HUES6 (cell line): ENCODE results near the gene MRTFA.
"Not testable (repeated sequence)": the region's sequence is repeated elsewhere in the genome, so short reads cannot be mapped to it uniquely, and the experiment has no call there.

ENCODE experiments used
- H3K27ac ChIP-seq: 2 replicates; pipeline ENCODE4 v1.7.0; 2013; ENCODE audit warnings: low read depth, mild to moderate bottlenecking, low read length, inconsistent platforms
- H3K27me3 ChIP-seq: 2 replicates; pipeline ENCODE4 v1.6.1; 2013; ENCODE audit warnings: low read length; ENCODE audit not compliant: control insufficient read depth, insufficient read depth
- H3K36me3 ChIP-seq: 2 replicates; pipeline ENCODE4 v1.6.1; 2013; ENCODE audit warnings: low read length; ENCODE audit not compliant: control insufficient read depth, insufficient read depth
- H3K4me1 ChIP-seq: 2 replicates; pipeline ENCODE4 v1.6.1; 2013; ENCODE audit warnings: low read length; ENCODE audit not compliant: control insufficient read depth, insufficient read depth
- H3K4me3 ChIP-seq: 2 replicates; pipeline ENCODE4 v1.5.1; 2013; ENCODE audit warnings: low read depth, low read length
- H3K9ac ChIP-seq: one replicate; pipeline ENCODE4 v1.6.1; 2013; ENCODE audit warnings: mild to moderate bottlenecking, low read length
- H3K9me3 ChIP-seq: 2 replicates; pipeline ENCODE4 v1.6.1; 2013; ENCODE audit warnings: low read depth, low read length; ENCODE audit not compliant: control insufficient read depth, insufficient read depth

Gene MRTFA

DNA sequence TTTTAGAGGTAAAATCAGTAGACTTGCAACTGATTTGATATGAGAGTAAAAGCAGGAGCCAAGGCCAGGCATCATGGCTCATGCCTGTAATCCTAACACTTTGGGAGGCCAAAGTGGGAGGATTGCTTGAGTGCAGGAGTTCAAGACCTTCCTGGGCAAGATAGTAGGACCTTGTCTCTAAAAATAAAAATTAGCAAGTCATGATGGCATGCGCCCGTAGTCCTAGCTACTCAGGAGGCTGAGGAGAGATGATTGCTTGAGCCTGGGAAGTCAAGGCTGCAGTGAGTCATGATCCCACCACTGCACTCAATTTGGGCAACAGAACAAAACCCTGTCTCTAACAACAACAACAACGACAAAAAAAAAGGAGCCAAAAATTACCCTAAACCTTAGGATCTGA, 252.6 kb downstream of the MRTFA start:
- Histone ChIP-seq H3K36me3 (no peaks in the 10 kb centered on the region), H3K4me3 (no peak overlapping the region), H3K9ac (no peak overlapping the region), H3K27me3 (no peaks in the 10 kb centered on the region), H3K27ac (no peak overlapping the region), H3K9me3 (no peaks in the 10 kb centered on the region), H3K4me1 (no peaks in the 10 kb centered on the region)

DNA sequence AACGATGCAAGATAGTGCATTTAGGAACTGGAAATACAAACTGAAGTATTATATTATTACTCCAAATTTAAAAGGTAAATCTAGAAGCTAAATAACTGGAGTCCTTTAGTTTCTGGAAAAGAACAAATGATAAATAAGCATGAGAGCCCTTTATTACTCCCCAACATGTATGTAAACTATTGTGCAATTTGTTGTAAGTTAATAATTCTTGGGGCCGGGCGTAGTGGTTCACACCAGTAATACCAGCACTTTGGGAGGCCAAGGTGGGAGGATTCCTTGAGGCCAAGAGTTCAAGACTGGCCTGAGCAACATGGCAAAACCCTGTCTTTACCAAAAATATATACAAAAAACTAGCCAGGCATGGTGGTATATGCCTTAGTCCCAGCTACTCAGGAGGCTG, 255.1 kb downstream of the MRTFA start:
- Histone ChIP-seq H3K4me3 (no peak overlapping the region), H3K9me3 (no peaks in the 10 kb centered on the region), H3K27me3 (no peaks in the 10 kb centered on the region), H3K4me1 (no peaks in the 10 kb centered on the region), H3K36me3 (no peaks in the 10 kb centered on the region), H3K9ac (no peak overlapping the region), H3K27ac (no peak overlapping the region)

DNA sequence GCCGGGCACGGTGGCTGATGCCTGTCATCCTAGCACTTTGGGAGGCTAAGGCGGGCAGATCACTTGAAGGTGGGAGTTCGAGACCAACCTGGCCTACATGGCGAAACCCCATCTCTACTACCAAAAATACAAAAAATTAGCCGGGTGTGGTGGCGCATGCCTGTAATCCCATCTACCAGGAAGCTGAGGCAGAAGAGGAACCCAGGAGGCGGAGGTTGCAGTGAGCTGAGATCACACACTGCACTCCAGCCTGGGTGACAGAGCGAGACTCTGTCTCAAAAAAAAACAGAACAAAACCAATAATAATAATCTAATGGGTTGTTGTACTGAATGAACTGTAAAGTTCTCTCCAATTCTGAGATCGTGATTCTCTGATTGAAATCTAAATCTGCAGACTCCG, 258.1 kb downstream of the MRTFA start:
- H3K4me3 ChIP-seq, H3K4me1 ChIP-seq, H3K36me3 ChIP-seq, H3K27ac ChIP-seq, H3K9ac ChIP-seq, H3K27me3 ChIP-seq, H3K9me3 ChIP-seq: not testable (repeated sequence)

DNA sequence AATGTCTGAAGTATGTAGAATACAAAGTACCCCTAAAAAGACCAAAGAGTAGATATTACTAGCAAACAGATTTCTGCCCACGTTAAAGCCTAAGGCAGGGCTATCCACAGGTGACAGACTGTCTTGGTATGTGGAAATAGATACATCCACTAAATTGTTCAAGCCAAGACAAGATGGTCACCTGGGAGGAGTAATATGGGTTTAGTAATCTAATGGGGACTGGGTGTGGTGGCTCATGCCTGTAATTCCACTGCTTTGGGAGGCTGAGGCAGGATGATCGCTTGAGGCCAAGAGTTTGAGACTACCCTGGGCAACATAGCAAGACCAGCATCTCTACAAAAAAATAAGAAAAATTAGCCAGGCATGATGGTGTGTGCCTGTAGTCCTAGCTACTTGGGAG, 258.6 kb downstream of the MRTFA start:
- peaks cover 10% of the 10 kb centered on the region for H3K36me3 ChIP-seq
- H3K4me1 ChIP-seq = no peaks in the 10 kb centered on the region
- H3K9ac ChIP-seq = no peak overlapping the region
- H3K9me3 ChIP-seq = no peaks in the 10 kb centered on the region
- H3K4me3 ChIP-seq = no peak overlapping the region
- no peaks in the 10 kb centered on the region for H3K27me3 ChIP-seq
- H3K27ac ChIP-seq = no peak overlapping the region

DNA sequence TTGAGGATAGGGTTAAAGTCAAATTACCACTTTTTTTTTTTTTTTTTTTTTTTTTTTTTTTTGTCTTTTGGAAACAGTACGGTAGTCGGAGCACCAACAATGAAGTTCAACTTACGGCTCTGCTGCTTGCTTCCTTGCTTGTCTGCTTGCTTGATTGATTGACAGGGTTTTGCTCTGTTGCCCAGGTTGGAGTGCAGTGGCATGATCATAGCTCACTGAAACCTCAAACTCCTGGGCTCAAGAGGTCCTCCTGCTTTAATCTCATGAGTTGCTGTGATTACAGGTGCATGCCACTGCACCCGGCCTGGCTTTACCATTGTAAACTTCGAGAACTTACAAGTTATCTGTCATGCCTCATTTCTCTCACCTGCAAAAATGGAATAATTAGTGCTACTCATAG, 260.4 kb downstream of the MRTFA start:
- Histone ChIP-seq H3K9me3 (no peaks in the 10 kb centered on the region), H3K27me3 (no peaks in the 10 kb centered on the region), H3K9ac (no peak overlapping the region), H3K36me3 (peaks cover 17% of the 10 kb centered on the region), H3K4me3 (no peak overlapping the region), H3K4me1 (peaks cover 3% of the 10 kb centered on the region), H3K27ac (no peak overlapping the region)

DNA sequence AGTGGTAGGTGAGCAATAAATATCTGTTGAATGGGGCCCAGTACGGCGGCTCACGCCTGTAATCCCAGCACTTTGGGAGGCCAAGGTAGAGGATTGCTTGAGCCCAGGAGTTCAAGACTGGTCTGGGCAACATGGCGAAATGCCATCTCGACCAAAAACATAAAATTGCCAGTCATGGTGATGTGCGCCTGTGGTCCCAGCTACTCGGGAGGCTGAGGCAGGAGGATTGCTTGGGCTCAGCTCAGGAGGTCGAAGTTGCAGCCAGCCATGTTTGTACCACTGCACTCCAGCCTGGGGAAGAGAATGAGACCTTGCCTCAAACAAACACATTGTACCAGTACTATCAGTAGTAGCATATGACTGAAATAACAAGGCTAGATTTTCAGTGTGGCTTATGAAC, 262.0 kb downstream of the MRTFA start:
- Histone ChIP-seq H3K36me3 (peaks cover 21% of the 10 kb centered on the region), H3K27me3 (no peaks in the 10 kb centered on the region), H3K4me3 (no peak overlapping the region), H3K27ac (no peak overlapping the region), H3K4me1 (peaks cover 3% of the 10 kb centered on the region), H3K9me3 (no peaks in the 10 kb centered on the region), H3K9ac (no peak overlapping the region)

DNA sequence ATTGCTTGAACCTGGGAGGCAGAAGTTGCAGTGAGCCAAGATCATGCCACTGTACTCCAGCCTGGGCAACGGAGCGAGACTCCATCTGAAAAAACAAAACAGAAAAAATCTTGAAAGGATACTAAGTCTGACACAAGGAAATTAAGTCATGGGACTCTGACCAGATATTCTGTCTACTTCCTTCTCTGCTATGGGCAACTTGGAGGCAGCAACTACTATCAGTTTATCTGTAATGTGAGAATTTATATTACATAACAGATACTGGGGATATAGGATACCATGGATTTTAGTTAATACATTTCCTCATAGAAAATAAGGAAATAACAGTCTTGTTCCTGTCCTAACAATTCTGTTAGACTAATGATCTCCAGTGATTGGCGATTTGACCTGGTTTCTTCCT, 267.7 kb downstream of the MRTFA start:
- Histone ChIP-seq H3K36me3 (peaks cover 72% of the 10 kb centered on the region), H3K9me3 (no peaks in the 10 kb centered on the region), H3K27me3 (no peaks in the 10 kb centered on the region), H3K27ac (no peak overlapping the region), H3K9ac (no peak overlapping the region), H3K4me3 (no peak overlapping the region), H3K4me1 (peaks cover 3% of the 10 kb centered on the region)

DNA sequence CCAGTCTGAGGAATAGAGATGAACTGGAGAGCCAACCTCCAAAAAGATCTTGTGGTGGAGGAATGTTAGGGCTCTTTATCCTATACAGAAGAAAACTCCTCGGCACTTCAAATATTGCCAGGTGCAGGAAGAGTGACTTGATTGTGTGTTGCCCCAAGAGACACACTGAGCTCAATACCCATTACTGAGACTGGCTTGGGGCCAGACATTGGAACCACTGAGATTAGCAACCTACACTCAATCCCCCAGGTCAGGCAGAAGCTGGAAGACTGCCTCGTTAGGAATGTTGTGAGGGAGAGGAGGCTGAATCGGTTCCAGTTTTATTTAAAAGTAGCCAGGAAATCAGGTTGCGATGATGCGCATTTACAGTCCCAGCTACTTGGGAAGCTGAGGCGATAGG, 268.5 kb downstream of the MRTFA start:
- Histone ChIP-seq H3K27ac (no peak overlapping the region), H3K36me3 (peaks cover 75% of the 10 kb centered on the region), H3K27me3 (no peaks in the 10 kb centered on the region), H3K4me1 (peaks cover 3% of the 10 kb centered on the region), H3K9me3 (no peaks in the 10 kb centered on the region), H3K4me3 (no peak overlapping the region), H3K9ac (no peak overlapping the region)

DNA sequence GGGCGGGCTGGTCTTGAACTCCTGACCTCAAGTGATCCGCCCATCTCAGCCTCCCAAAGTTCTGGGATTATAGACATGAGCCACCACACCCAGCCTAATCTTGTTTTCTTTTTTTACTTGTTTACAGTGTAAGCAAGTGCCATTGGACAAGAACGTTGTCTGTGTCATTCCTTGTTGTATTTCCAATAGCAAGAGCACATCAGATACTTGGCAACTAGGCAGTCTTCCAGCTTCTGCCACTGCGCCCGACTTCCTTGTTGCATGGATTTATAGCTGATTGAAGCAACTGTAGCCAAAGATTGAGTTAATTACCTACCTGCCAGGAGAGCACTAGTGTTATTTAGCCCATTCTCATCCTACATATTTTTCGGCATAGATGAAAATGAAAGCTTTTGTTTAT, 269.2 kb downstream of the MRTFA start:
- Histone ChIP-seq H3K9ac (no peak overlapping the region), H3K4me1 (peaks cover 3% of the 10 kb centered on the region), H3K36me3 (peaks cover 75% of the 10 kb centered on the region), H3K4me3 (no peak overlapping the region), H3K9me3 (no peaks in the 10 kb centered on the region), H3K27me3 (no peaks in the 10 kb centered on the region), H3K27ac (no peak overlapping the region)

DNA sequence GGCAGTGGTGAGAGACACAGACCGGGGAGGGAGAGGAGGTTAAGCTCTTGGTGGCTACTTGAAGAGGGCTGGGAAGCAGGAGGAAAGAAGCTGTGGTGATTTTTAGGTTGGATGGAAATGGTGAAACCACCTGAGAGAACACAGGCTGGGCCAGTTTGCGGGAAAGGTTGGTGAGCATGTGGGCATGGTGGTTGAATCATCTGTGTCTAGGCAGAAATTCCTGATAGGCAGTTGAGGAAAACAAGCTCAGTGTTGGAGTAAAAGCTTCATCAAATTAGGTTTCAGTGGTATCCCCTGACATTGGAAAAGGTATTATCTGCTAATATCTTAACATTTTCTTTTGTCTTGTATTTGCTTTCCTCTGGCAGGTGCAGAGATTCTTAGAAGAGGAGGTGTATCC, 270.5 kb downstream of the MRTFA start:
- Histone ChIP-seq H3K27ac (no peak overlapping the region), H3K36me3 (peaks cover 87% of the 10 kb centered on the region), H3K27me3 (no peaks in the 10 kb centered on the region), H3K4me3 (no peak overlapping the region), H3K4me1 (no peaks in the 10 kb centered on the region), H3K9ac (no peak overlapping the region), H3K9me3 (no peaks in the 10 kb centered on the region)

DNA sequence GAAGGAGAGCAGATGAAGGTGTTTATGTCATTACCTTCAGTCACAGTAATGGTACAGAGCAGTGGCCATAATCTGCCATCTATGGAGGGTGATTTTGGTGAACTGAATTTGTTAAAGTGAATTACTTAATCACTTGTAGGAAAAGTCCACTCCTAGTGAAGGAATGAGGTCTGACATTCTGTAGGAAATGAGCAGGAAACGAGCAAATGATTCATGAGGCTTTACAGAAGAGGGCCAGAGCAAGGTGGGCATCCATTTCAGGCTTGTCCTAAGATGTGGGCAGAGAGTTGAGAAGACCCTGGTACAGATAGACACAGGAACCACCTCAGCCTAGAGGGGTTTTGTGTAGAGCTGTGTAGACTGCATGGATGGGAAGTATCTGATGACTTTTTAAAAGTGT, 272.1 kb downstream of the MRTFA start:
- H3K27ac ChIP-seq = no peak overlapping the region
- H3K4me1 ChIP-seq = no peaks in the 10 kb centered on the region
- peaks cover 98% of the 10 kb centered on the region for H3K36me3 ChIP-seq
- no peak overlapping the region for H3K4me3 ChIP-seq
- no peak overlapping the region for H3K9ac ChIP-seq
- H3K9me3 ChIP-seq = no peaks in the 10 kb centered on the region
- no peaks in the 10 kb centered on the region for H3K27me3 ChIP-seq

DNA sequence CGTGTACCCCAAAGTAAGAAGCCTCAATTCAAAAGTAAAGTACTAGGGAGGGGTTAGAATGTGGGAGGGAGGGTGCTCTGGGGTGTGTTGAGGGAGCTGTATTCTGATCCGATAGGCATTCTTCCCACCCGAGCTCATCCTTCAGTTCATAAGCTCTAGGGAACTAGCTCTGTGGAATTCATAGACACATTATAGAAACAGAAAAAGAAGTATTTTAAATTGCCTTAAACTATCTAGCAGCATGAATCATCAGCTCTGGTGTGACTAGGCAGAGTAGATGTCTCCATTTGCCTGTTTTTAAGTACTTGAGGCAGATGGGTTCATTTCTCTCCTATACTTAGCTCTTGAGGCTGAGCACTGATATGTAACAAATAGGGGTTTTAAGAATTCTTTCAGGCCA, 273.5 kb downstream of the MRTFA start:
- Histone ChIP-seq H3K36me3 (peaks cover 100% of the 10 kb centered on the region), H3K4me1 (no peaks in the 10 kb centered on the region), H3K9ac (no peak overlapping the region), H3K27me3 (no peaks in the 10 kb centered on the region), H3K9me3 (no peaks in the 10 kb centered on the region), H3K4me3 (no peak overlapping the region), H3K27ac (no peak overlapping the region)
